GM18951 (cell line): ENCODE data around the gene MYH7.

Experiments used
- POLR2A ChIP-seq: IDR thresholded peaks from 4 replicates; pipeline ENCODE4 v1.6.1; 2011; ENCODE audit warnings: mild to moderate bottlenecking; ENCODE audit not compliant: insufficient read length, insufficient read depth; ENCODE audit errors: extremely low read depth
- in situ Hi-C: fragments of 300-500 bp; cut with MboI; formaldehyde crosslinking; loops from one replicate; pipeline ENCODE4 v1.12.0; 2022; ENCODE audit warnings: low sequenced_read_pairs, mixed read lengths, inconsistent platforms; ENCODE audit not compliant: unreplicated experiment

The MYH7 gene

DNA sequence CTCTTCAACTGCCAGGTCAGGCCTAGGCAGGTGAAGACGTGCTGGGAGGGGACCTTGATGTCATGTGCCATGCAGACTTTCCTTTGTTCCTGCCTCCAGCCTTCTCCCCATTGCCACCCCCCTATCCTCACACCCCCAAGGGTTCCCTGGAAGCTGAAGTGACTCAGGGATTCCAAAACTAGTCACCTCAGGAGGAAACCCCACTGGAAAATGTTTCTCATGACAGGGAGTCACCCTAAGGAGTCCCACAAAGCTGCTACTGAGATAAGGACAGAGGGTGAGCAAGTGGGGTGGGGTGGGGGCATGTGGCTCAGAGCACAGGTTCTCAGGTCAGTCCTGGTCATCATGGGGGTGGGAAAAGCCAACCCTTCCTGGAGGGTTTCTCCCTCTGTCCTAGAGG lies 65.2 kb downstream of the MYH7 start:
- TF ChIP-seq POLR2A = no peak
- in situ Hi-C loops = loop anchor here (10.0 kb wide), 1 partner anchor 105 kb away; no protein-coding TSS in a partner anchor

DNA sequence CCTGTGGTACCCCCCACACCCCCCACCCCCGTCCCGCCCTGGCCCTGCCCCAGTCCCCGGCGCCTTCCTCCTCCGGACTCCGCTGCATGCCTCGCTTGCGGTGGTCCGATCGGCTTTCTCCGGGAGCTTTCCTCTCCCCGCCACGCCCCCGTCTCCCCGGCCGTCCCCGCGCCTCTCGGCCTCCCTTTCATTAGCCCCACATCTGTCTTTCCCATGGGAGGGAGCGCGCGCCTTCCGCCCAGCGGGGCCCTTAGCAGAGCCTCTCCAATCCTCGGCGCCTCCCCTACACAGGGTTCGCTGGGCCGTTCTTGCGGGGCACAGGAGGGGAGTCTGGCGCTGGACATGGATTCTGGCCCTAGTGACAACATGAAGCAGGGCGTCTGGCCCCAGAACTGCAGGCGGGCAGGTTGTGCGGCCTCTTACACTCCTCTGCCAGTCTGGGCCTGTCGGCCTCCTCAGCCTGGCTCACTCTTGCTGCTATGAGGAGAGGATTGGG lies 69.0 kb downstream of the MYH7 start:
- in situ Hi-C loops = no loop called here
- TF ChIP-seq POLR2A = no peak

DNA sequence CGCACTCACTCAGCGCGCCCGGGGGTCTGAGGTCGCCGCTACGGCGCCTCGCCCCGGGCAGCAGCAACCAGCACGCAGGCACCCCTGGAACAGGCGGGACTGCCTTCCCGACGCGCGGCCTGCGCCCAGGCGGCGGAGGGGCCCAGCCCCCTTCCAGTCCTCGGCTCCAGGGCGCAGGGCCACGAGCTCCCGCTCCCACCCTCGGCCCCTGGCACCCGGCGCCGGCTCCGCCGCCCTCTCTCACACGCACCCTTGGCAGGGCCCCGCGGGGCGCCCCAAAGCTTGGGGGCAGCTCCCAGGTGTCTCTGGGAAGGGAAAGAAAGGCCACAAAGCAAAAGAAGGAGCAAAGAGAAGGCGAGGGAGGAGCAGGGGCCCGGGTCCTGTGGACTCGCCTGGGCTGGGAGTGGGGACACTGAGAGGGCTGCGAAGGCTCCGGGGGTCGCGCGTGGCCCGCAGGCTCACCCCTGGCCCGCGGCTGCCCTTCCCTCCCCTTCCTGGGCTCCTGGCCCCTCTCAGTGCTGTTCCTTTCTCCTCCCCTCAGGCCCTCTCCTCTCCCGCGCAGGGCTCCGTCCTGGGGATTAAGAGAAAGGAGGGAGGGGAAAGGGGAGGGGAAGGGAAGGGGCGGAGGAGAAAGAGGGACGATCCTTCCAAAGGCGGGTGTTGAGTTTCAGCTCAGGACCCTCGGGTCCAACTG lies 69.6 kb downstream of the MYH7 start:
- in situ Hi-C loops = no loop called here
- no peak for TF ChIP-seq POLR2A

DNA sequence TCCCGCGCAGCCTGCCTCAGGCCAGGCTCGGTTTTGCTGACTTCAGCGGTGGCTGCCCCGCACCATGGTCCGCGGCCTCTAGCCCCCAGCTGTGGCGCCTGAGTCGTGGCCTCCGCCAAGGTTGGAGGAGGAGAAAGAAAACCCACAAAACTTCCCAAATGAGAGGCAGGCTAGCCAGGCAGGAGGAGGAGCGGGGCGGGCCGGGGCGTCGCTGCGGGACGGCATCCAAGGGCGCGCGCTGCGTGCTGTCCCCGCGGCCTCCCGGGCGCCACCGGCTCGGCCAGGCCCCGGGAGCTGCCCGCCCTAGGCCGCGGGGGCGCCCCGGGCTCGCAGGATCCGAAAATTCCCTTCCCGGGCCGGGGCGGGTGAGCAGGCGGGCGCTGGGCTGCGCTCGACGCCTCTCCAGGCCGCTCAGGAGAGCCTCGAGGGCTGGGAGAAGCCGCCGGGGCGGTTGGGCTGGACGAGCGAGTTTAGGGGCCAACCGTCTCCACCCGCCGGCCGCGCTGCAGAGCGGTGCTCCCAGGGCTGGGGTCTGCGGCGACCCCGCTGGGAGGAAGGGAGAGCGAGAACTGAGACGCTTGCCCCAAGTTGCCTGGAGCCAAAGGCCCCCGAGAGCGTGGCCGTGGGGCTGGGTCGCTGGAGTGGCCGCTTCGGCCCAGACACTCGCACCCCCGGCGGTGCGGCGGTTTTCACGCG lies 70.3 kb downstream of the MYH7 start, which contains the start of gene EFS:
Gene EFS (minus strand): TSS at position 137 of the 696 bp plus-strand sequence. CDS start 147 bp downstream, outside the sequence.
- in situ Hi-C loops = no loop called here
- no peak for TF ChIP-seq POLR2A

DNA sequence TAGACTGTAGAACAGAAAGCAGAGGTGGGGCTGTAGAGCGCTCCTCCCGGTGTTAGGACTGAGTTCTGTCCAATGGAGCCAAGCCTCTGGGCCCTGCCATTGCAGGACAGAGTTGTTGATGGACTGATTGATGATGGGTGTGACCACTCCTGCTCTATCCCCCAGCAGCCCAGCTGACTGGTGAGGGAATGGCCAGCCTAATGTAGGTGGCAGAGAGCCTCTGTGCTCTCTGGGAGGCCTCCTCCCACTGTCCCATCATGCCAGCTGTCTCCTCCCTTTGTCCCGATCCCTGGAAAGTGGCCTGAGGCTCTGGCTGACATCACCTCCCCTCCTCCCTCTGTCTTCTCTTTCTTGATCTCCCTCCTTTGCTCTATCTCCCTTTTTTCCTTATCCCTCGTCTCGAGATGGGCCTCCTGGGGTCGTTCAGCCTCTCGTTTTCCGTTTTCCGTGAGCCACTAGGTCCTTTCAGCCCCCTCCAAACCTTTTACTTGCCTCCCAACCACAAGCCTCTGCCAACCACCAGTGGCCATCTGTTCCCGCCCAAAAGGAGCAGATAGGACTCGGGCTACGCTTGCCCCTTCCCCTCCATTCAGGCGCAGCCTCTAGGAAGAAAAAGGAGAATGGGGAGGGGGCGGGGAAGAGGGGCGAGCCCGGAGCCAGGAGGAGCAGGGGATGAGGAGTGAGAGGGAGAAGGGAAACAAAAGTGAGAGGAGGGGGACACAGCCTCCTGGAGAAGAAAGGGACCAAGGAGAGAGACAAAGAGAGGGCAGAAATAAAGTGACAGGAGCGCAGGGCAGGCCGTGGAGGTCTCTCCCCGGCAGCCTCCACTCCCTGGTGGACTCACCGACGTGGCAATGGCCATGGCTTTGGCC lies 71.1 kb downstream of the MYH7 start:
- in situ Hi-C loops = no loop called here
- no peak for TF ChIP-seq POLR2A
